ENCODE data around the gene SLTM. TPM values are rescaled to one million over a fixed set of nuclear protein-coding genes. Genes with fewer than 3 reads are reported as not detected.
A peak's percentile ranks its signal among the peaks of the same experiment; 100 is the strongest.
"Not testable (repeated sequence)": the region's sequence is repeated elsewhere in the genome, so short reads cannot be mapped to it uniquely, and the experiment has no call there.

The SLTM gene
- total RNA-seq, 8 experiments from 2014 or later: 57.9 to 133 (median 82.3) TPM

DNA sequence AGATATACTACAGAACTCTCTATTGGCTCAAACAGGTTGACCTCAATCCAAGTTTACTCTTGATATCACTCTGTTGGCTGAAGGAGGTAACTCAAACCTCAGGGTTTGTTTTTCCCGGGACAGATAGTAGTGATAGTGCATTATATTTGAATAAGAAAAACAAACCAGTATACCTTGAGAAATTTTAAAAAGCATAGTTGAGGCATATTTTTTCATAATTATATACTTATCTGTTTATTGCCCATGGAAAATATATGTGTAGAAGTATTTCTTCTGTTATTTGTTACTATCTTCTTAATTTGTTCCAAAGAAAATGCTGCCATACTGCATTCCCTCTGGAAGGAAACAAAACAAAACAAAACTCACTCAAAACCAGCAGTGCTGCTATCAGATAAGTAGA lies 76.9 kb downstream of the SLTM start:
- not testable (repeated sequence) for H3K27ac ChIP-seq; ATAC-seq (replicated peaks in 6 of 8); H3K4me1 ChIP-seq (replicated peaks in 1 of 2); H3K4me3 ChIP-seq
- WGBS, 10 experiments: 80 to 100% (median 89%) methylated on average over 1 of the region's 1 CpG; no CpG with 5 or more reads in 5 of the 10 experiments
- in situ Hi-C loops (cut with MboI; ENCODE audit: low pct_unique_long_range_greater_than_20kb in 2 of 9, low sequenced_read_pairs in 9 of 9, unreplicated experiment in 9 of 9): loop anchor here in 1 of 9 experiments (25.0 kb wide), 1 partner anchor 619 kb away; no protein-coding TSS in a partner anchor

DNA sequence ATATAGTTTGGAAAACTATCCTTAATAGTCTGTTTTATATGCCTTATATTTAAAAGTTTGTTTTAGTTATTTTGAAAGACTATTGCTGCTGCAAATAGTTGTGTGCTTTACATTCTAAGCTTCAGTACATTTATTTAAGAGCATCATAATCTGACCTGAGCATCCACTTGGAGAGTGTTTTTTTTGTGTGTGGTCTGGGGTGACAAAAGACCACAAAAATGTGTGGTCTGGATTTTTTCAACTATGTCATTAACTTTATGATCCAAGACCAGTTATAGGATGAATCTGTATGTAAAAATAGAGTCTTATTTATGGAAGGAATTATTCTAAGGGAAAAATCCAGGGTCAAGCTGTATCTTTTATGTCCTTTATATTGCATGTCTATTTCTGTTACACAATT lies 77.4 kb downstream of the SLTM start:
- no peak overlapping the region for H3K27ac ChIP-seq
- in situ Hi-C loops (cut with MboI; ENCODE audit: low pct_unique_long_range_greater_than_20kb in 2 of 9, low sequenced_read_pairs in 9 of 9, unreplicated experiment in 9 of 9): loop anchor here in 1 of 9 experiments (25.0 kb wide), 1 partner anchor 619 kb away; no protein-coding TSS in a partner anchor
- no peak for ATAC-seq (replicated peaks in 6 of 8)

DNA sequence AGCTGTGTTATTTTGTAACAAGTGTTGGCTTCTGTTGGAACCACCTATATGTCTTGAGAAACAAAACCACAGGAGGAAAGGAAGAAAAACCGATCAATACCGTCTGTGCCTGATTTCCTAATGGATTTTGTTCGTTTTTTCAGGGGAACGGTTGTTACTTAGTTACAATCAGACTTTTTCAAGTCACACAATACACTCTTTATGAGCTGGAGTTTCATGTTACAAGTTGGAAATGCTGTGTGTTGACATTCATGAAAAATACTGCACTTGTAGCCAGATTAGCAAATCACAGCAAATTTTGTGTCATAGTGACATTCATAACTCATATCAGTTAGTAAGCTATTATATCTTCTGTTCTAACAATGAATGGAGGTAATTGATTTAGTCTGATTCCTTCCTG lies 78.9 kb downstream of the SLTM start:
- in situ Hi-C loops (cut with MboI; ENCODE audit: low pct_unique_long_range_greater_than_20kb in 2 of 9, low sequenced_read_pairs in 9 of 9, unreplicated experiment in 9 of 9): loop anchor here in 1 of 9 experiments (25.0 kb wide), 1 partner anchor 617 kb away; no protein-coding TSS in a partner anchor
- WGBS, 10 experiments: 55 to 94% (median 89%) methylated on average over 2 to 4 of the region's 4 CpGs
- Histone ChIP-seq H3K27ac (no peak overlapping the region), H3K4me1 (replicated peaks in 1 of 2) (no peaks in the 10 kb centered on the region), H3K4me3 (no peak overlapping the region)
- no peak for ATAC-seq (replicated peaks in 6 of 8)

More for the DNA sequence above, 77.4 kb downstream of the SLTM start:
- H3K4me3 ChIP-seq: no peak overlapping the region
- no peaks in the 10 kb centered on the region for H3K4me1 ChIP-seq (replicated peaks in 1 of 2)

DNA sequence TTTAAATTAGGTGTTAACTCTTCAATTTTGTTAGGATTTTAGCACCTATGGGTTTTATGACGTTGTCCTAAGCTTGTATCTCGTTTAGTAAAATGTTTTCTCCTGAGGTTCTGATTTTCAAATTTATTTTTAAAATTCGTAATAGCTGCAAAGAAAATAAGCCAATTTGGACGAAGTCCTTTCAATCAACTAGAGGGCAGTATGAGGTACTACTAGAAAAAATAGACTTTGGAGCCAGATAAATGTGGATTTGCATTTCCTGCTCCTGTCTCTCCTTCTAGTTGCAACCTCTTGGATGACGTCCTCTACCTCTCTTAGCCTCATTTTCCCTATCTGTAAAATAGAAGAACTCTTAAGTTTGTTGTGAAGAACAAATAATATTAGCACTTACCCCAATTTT lies 81.1 kb downstream of the SLTM start:
- H3K27ac ChIP-seq: no peak overlapping the region
- ATAC-seq (replicated peaks in 6 of 8): no peak
- 41 to 97% (median 90%) methylated on average over 2 to 5 of the region's 5 CpGs for WGBS, 10 experiments
- no peak overlapping the region for H3K4me3 ChIP-seq
- in situ Hi-C loops (cut with MboI; ENCODE audit: low pct_unique_long_range_greater_than_20kb in 2 of 9, low sequenced_read_pairs in 9 of 9, unreplicated experiment in 9 of 9): loop anchor here in 1 of 9 experiments (25.0 kb wide), 1 partner anchor 615 kb away; no protein-coding TSS in a partner anchor
- no peaks in the 10 kb centered on the region for H3K4me1 ChIP-seq (replicated peaks in 1 of 2)

DNA sequence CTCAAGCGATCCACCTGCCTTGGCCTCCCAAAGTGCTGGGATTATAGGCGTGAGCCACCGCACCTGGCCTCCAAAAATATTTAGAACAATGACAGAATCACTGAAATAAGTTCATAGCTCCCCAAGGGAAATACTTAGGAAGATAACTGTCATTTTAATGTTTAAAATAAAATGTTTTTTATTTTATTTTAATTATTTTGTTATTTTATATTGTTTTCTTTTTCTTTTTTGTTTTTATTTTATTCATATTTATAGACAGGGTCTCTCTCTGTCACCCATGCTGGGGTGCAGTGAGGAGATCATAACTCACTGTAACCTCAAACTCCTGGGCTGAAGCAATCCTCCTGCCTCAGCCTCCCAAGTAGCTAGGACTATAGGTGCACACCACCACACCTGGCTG lies 82.3 kb downstream of the SLTM start:
- in situ Hi-C loops (cut with MboI; ENCODE audit: low pct_unique_long_range_greater_than_20kb in 2 of 9, low sequenced_read_pairs in 9 of 9, unreplicated experiment in 9 of 9): loop anchor here in 1 of 9 experiments (25.0 kb wide), 1 partner anchor 614 kb away; no protein-coding TSS in a partner anchor

DNA sequence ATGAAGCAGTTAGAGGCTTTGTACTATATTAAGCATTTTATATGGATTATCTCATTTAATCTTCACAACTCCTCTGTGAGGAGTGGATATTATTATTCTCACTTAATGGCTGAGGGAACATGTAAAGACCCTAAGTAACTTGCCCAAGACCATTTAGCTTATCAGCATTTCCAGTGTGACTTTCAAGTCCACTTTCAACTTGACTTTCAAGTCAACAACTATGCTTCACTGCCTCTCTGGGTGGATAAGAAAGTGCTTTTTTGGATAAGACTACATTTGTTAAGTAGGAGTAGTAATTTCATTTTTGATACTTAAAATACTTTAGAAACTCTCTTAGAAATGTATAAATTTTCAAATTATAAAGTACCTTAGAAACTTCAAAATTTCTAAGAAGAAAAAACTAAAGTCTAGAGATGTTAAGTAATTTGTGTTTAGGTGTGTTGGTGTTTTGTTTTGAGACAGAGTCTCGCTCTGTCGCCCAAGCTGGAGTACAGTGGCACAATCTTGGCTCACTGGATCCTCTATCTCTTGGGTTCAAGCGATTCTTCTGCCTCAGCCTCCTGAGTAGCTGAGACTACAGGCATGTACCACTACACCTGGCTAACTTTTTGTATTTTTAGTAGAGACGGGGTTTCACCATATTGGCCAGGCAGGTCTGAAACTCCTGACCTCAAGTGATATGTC lies 90.6 kb downstream of the SLTM start:
- WGBS, 10 experiments: 80 to 100% (median 100%) methylated on average over 1 to 4 of the region's 4 CpGs; no CpG with 5 or more reads in 2 of the 10 experiments
- ATAC-seq (replicated peaks in 6 of 8): no peak
- in situ Hi-C loops (cut with MboI; ENCODE audit: low pct_unique_long_range_greater_than_20kb in 2 of 9, low sequenced_read_pairs in 9 of 9, unreplicated experiment in 9 of 9): no loop called here

More for the DNA sequence above, 82.3 kb downstream of the SLTM start:
- H3K4me1 ChIP-seq (replicated peaks in 1 of 2); H3K4me3 ChIP-seq; H3K27ac ChIP-seq; ATAC-seq (replicated peaks in 6 of 8): not testable (repeated sequence)
- 90 to 100% (median 95%) methylated on average over 2 to 3 of the region's 3 CpGs for WGBS, 10 experiments

DNA sequence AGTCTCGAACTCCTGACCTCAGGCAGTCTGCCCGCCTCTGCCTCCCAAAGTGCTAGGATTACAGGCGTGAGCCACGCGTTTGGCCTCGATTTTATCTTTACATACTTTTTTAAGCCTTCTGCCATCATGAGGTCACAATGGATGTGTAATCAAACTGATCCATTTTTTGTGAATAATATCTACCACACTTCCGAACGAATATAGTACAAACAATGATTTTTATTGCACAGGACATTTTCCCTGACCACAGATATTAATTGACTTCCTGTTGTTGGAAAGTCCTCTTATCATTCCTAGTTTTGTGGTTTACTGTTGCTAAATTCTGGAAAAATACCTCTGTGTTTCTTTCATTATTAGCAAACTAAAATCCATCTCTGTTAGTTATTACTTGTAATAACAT lies 93.4 kb downstream of the SLTM start:
- Histone ChIP-seq H3K4me3 (no peak overlapping the region), H3K27ac (no peak overlapping the region), H3K4me1 (replicated peaks in 1 of 2) (no peaks in the 10 kb centered on the region)
- no peak for ATAC-seq (replicated peaks in 6 of 8)
- in situ Hi-C loops (cut with MboI; ENCODE audit: low pct_unique_long_range_greater_than_20kb in 2 of 9, low sequenced_read_pairs in 9 of 9, unreplicated experiment in 9 of 9): no loop called here
- WGBS, 10 experiments: 77 to 100% (median 94%) methylated on average over 2 to 8 of the region's 8 CpGs; no CpG with 5 or more reads in 1 of the 10 experiments

More for the DNA sequence above, 90.6 kb downstream of the SLTM start:
- Histone ChIP-seq H3K4me1 (replicated peaks in 1 of 2) (no peaks in the 10 kb centered on the region), H3K4me3 (no peak overlapping the region), H3K27ac (no peak overlapping the region)

DNA sequence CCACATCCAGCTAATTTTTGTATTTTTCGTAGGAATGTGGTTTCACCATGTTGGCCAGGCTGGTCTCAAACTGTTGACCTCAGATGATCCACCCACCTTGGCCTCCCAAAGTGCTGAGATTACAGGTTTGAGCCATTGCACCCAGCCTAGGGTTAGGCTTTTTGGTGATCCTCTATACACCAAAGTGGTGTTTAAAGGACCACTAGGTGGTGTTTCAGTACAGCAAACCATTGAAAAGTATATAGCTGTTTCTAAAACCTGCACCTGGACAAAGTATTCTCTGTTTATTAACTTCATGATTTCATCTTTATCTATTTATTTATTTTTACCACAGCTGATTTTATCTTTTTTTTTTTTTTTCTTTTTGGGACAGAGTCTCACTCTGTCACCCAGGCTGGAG lies 94.0 kb downstream of the SLTM start:
- in situ Hi-C loops (cut with MboI; ENCODE audit: low pct_unique_long_range_greater_than_20kb in 2 of 9, low sequenced_read_pairs in 9 of 9, unreplicated experiment in 9 of 9): no loop called here

DNA sequence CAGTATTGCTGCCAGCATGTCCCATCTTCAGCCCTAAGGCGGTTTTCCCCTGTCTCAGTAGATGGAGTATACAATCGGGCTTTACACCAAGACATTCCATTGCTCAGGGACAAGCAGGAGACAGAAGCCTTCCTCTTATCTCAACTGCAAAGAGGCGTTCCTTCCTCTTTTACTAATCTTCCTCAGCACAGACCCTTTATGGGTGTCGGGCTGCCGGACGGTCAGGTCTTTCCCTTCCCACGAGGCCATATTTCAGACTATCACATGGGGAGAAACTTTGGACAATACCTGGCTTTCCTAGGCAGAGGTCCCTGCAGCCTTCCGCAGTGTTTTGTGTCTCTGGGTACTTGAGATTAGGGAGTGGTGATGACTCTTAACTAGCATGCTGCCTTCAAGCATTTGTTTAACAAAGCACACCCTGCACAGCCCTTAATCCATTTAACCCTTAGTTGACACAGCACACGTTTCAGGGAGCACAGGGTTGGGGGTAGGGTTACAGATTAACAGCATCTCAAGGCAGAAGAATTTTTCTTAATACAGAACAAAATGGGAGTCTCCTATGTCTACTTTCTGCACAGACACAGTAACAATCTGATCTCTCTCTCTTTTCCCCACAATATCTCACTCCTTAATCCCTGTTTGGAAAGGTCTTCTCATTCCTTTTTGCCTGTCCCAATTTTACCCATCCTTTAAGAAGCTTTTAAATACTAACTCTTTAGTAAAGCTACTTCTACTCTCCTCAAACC lies 99.6 kb downstream of the SLTM start:
- H3K4me1 ChIP-seq (replicated peaks in 1 of 2); H3K27ac ChIP-seq; ATAC-seq (replicated peaks in 6 of 8); in situ Hi-C loops (cut with MboI; ENCODE audit: low pct_unique_long_range_greater_than_20kb in 2 of 9, low sequenced_read_pairs in 9 of 9, unreplicated experiment in 9 of 9); H3K4me3 ChIP-seq: not testable (repeated sequence)
- 0 to 64% (median 30%) methylated on average over 1 to 7 of the region's 9 CpGs; no CpG with 5 or more reads in 4 of the 10 experiments for WGBS, 10 experiments

More for the DNA sequence above, 94.0 kb downstream of the SLTM start:
- ATAC-seq (replicated peaks in 6 of 8): peak in 1 of 8 experiments; percentile 22
- no peaks in the 10 kb centered on the region for H3K4me1 ChIP-seq (replicated peaks in 1 of 2)
- no peak overlapping the region for H3K4me3 ChIP-seq
- H3K27ac ChIP-seq: no peak overlapping the region
- 83 to 100% (median 100%) methylated on average over 1 of the region's 1 CpG; no CpG with 5 or more reads in 5 of the 10 experiments for WGBS, 10 experiments

DNA sequence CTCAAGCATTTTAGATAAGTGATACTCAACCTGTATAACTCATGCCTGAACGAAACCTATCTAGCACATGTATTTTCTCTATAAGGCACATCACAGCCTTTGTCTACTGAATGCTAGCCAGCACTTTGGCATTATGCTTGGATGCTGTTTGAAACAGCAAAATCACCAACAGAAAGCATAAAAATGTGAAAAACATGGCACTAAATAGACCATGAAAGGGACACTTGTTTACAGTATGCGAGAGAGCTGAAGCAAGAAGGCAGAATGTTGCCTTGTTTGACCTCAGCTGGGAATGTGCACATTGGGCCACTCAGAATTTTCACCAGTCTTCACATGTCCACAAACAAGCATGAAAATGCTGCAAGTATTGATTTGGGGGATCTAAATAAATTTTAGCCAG lies 102.9 kb downstream of the SLTM start:
- WGBS, 10 experiments: 79 to 100% (median 100%) methylated on average over 1 to 2 of the region's 2 CpGs; no CpG with 5 or more reads in 3 of the 10 experiments
- H3K4me3 ChIP-seq: no peak overlapping the region

More for the DNA sequence above, 102.9 kb downstream of the SLTM start:
- in situ Hi-C loops (cut with MboI; ENCODE audit: low pct_unique_long_range_greater_than_20kb in 2 of 9, low sequenced_read_pairs in 9 of 9, unreplicated experiment in 9 of 9): no loop called here
- ATAC-seq (replicated peaks in 6 of 8): no peak
- peaks cover 0 to 9% of the 10 kb centered on the region in 2 donors for H3K4me1 ChIP-seq (replicated peaks in 1 of 2)
- no peak overlapping the region for H3K27ac ChIP-seq

Other genes starting within 250 kb of the SLTM start
- gene ADAM10, start 184.0 kb downstream of the SLTM start, total RNA-seq: 100 to 1,000 TPM in 2 of 8 experiments, 10 to 100 TPM in 6; 38.5 to 110 (median 73.6) TPM
- 10 to 100 TPM; 10.7 to 31.7 (median 18.0) TPM for gene MINDY2, start 162.4 kb downstream of the SLTM start, total RNA-seq
- 10 to 100 TPM; 11.0 to 37.5 (median 22.3) TPM for gene RNF111, start 54.0 kb upstream of the SLTM start, total RNA-seq
- gene CCNB2, start 171.5 kb upstream of the SLTM start, total RNA-seq: 10 to 100 TPM in 3 of 8 experiments, 1 to 10 TPM in 5; 1.2 to 95.2 (median 5.3) TPM